ENCODE results near the gene BCAS1.

BCAS1 gene

DNA sequence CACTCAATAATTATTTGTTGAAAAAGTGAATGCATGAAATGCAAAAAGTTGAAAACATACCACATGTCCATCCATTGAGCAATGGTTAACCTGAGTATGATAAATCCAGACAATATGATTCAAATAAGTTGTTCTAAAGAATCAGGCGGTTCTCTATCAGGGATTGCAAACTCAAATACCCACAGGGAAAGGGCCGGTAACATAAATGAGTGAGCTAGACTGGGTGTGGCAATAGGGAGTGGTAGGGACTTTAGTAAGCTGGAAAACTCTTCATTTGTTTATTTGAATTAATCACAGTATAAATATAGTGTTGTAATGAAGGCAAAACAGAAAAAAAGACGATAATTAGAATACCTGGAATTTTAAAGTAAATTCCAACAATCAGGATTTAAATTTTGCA lies 106.3 kb downstream of the BCAS1 start:
- H3K36me3 ChIP-seq (replicated peaks; ENCODE audit: insufficient read depth, low read length): no peaks in the 10 kb centered on the region
- TF ChIP-seq EZH2phosphoT487 (IDR thresholded peaks at IDR 0.05; ENCODE audit: low read length) (no peak), EZH2 (optimal IDR thresholded peaks at IDR 0.05; ENCODE audit: low read depth, low read length) (no peak)
- TF ChIP-seq, protein P1, sequence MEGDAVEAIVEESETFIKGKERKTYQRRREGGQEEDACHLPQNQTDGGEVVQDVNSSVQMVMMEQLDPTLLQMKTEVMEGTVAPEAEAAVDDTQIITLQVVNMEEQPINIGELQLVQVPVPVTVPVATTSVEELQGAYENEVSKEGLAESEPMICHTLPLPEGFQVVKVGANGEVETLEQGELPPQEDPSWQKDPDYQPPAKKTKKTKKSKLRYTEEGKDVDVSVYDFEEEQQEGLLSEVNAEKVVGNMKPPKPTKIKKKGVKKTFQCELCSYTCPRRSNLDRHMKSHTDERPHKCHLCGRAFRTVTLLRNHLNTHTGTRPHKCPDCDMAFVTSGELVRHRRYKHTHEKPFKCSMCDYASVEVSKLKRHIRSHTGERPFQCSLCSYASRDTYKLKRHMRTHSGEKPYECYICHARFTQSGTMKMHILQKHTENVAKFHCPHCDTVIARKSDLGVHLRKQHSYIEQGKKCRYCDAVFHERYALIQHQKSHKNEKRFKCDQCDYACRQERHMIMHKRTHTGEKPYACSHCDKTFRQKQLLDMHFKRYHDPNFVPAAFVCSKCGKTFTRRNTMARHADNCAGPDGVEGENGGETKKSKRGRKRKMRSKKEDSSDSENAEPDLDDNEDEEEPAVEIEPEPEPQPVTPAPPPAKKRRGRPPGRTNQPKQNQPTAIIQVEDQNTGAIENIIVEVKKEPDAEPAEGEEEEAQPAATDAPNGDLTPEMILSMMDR (IDR thresholded peaks at IDR 0.05; ENCODE audit: low read length): no peak
- no peak overlapping the region for H3K4me3 ChIP-seq (ENCODE audit: low read length)
- H3K27me3 ChIP-seq (replicated peaks; ENCODE audit: insufficient read depth, low read length): no peaks in the 10 kb centered on the region
- no peaks in the 10 kb centered on the region for H3K9me3 ChIP-seq (replicated peaks; ENCODE audit: insufficient read depth, low read length)
- H4K20me1 ChIP-seq (ENCODE audit: insufficient read depth, low read length): no peaks in the 10 kb centered on the region
- no peak overlapping the region for H2AFZ ChIP-seq (ENCODE audit: low read length)
- peaks cover 36% of the 10 kb centered on the region for H3K4me1 ChIP-seq (ENCODE audit: low read length)
- DNase-seq: no peak
- no peak overlapping the region for H3K27ac ChIP-seq (ENCODE audit: low read length)
- H3F3A ChIP-seq (ENCODE audit: insufficient read depth, low read length): peaks cover 6% of the 10 kb centered on the region
- no peaks in the 10 kb centered on the region for H3K9me2 ChIP-seq (replicated peaks; ENCODE audit: insufficient read depth, low read length)
- H3K9ac ChIP-seq (ENCODE audit: low read length): no peak overlapping the region
- H3K4me2 ChIP-seq (ENCODE audit: low read depth, low read length): no peak overlapping the region
- H3K79me2 ChIP-seq (ENCODE audit: low read length): no peaks in the 10 kb centered on the region

DNA sequence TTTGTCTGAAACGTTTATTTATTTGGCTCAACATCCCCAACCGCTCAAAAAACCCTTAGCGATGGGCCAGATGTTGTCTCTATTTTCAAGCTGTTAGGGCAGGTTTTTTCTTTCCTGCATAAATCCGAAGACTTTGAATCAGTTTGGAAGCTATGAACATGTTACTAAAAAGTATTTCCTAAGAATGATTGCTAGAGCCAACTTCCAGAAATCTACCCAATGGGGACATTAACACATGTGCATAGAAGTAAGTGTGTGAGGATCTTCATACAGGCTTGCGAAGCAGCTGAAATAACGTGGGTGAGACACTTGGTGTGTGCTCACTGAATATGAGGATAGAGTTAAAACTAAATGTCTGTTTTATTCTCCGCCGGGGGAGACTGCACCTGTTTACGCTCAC lies 106.8 kb downstream of the BCAS1 start:
- no peak overlapping the region for H3K4me2 ChIP-seq (ENCODE audit: low read depth, low read length)
- H3K27ac ChIP-seq (ENCODE audit: low read length): no peak overlapping the region
- no peak for TF ChIP-seq EZH2phosphoT487 (IDR thresholded peaks at IDR 0.05; ENCODE audit: low read length)
- TF ChIP-seq, protein P1 (IDR thresholded peaks at IDR 0.05; ENCODE audit: low read length): no peak
- TF ChIP-seq EZH2 (optimal IDR thresholded peaks at IDR 0.05; ENCODE audit: low read depth, low read length): no peak
- no peaks in the 10 kb centered on the region for H3K36me3 ChIP-seq (replicated peaks; ENCODE audit: insufficient read depth, low read length)
- H3K4me1 ChIP-seq (ENCODE audit: low read length): peaks cover 36% of the 10 kb centered on the region
- H3K79me2 ChIP-seq (ENCODE audit: low read length): no peaks in the 10 kb centered on the region
- H2AFZ ChIP-seq (ENCODE audit: low read length): no peak overlapping the region
- H3F3A ChIP-seq (ENCODE audit: insufficient read depth, low read length): peaks cover 6% of the 10 kb centered on the region
- H3K9me2 ChIP-seq (replicated peaks; ENCODE audit: insufficient read depth, low read length): no peaks in the 10 kb centered on the region
- no peaks in the 10 kb centered on the region for H4K20me1 ChIP-seq (ENCODE audit: insufficient read depth, low read length)
- no peaks in the 10 kb centered on the region for H3K27me3 ChIP-seq (replicated peaks; ENCODE audit: insufficient read depth, low read length)
- DNase-seq: no peak
- H3K9me3 ChIP-seq (replicated peaks; ENCODE audit: insufficient read depth, low read length): no peaks in the 10 kb centered on the region
- no peak overlapping the region for H3K9ac ChIP-seq (ENCODE audit: low read length)
- H3K4me3 ChIP-seq (ENCODE audit: low read length): no peak overlapping the region

DNA sequence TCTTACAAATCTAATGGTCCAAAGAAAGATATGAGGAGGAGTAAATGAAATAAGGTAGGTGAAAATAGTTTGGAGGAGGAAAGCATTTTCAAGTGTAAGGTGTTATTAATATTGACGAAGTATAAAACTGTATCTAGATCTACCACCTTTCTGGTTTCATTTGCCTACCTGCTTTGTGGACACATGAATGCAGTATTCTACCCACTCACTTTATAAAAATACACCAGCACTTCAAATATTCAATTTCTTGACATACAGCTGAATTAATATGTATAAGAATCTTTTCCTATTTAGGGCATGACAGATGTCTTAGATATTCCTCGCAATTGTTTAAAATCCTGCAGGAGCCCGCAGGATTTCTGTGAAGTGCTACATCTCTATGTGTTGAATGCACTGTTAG lies 108.0 kb downstream of the BCAS1 start:
- TF ChIP-seq, protein P1 (IDR thresholded peaks at IDR 0.05; ENCODE audit: low read length): no peak
- TF ChIP-seq EZH2phosphoT487 (IDR thresholded peaks at IDR 0.05; ENCODE audit: low read length) (no peak), EZH2 (optimal IDR thresholded peaks at IDR 0.05; ENCODE audit: low read depth, low read length) (no peak)
- H3K9ac ChIP-seq (ENCODE audit: low read length): no peak overlapping the region
- peaks cover 33% of the 10 kb centered on the region for H3K4me1 ChIP-seq (ENCODE audit: low read length)
- no peaks in the 10 kb centered on the region for H4K20me1 ChIP-seq (ENCODE audit: insufficient read depth, low read length)
- H3F3A ChIP-seq (ENCODE audit: insufficient read depth, low read length): peaks cover 6% of the 10 kb centered on the region
- H3K36me3 ChIP-seq (replicated peaks; ENCODE audit: insufficient read depth, low read length): no peaks in the 10 kb centered on the region
- DNase-seq: no peak
- no peak overlapping the region for H2AFZ ChIP-seq (ENCODE audit: low read length)
- H3K9me2 ChIP-seq (replicated peaks; ENCODE audit: insufficient read depth, low read length): no peaks in the 10 kb centered on the region
- no peaks in the 10 kb centered on the region for H3K79me2 ChIP-seq (ENCODE audit: low read length)
- no peak overlapping the region for H3K27ac ChIP-seq (ENCODE audit: low read length)
- H3K4me3 ChIP-seq (ENCODE audit: low read length): no peak overlapping the region
- H3K9me3 ChIP-seq (replicated peaks; ENCODE audit: insufficient read depth, low read length): no peaks in the 10 kb centered on the region
- no peaks in the 10 kb centered on the region for H3K27me3 ChIP-seq (replicated peaks; ENCODE audit: insufficient read depth, low read length)
- H3K4me2 ChIP-seq (ENCODE audit: low read depth, low read length): no peak overlapping the region
